ENCODE measurements around the gene ARHGEF12. TPM values are rescaled to one million over a fixed set of nuclear protein-coding genes. Genes with fewer than 3 reads are reported as not detected.

ARHGEF12 gene
- polyA plus RNA-seq, 3 donors: 0.25 to 0.87 (median 0.27) TPM

- no peaks in the 10 kb centered on the region for H3K36me3 Mint-ChIP-seq
- no peak overlapping the region for H3K4me3 ChIP-seq (replicated peaks in 1 of 3; ENCODE audit: low read depth in 2 of 3, low read length in 3 of 3)
- no peaks in the 10 kb centered on the region for H4K20me1 ChIP-seq (ENCODE audit: insufficient read depth, low read length)
- no peak overlapping the region for H3K9ac ChIP-seq (ENCODE audit: insufficient read depth, low read length, poor library complexity, severe bottlenecking)
- no peaks in the 10 kb centered on the region for H3K36me3 ChIP-seq (replicated peaks in 1 of 2; ENCODE audit: control insufficient read depth in 1 of 2, insufficient read depth in 2 of 2, low read length in 2 of 2)
- peaks cover 29 to 57% of the 10 kb centered on the region in 2 donors for H3K27me3 ChIP-seq (ENCODE audit: control insufficient read depth in 2 of 2, insufficient read depth in 2 of 2, low read length in 2 of 2)
- H3K4me1 ChIP-seq (ENCODE audit: control insufficient read depth in 1 of 2, insufficient read depth in 2 of 2, low read length in 2 of 2): no peaks in the 10 kb centered on the region
- no peak for DNase-seq
- H3K9me3 Mint-ChIP-seq: peaks cover 0 to 10% (median 4%) of the 10 kb centered on the region in 7 donors
- TF ChIP-seq CTCF (IDR thresholded peaks at IDR 0.05): no peak
- H3K4me2 ChIP-seq (replicated peaks; ENCODE audit: extremely low read depth, low read length, poor library complexity, severe bottlenecking): no peak overlapping the region
- H2AFZ ChIP-seq (ENCODE audit: insufficient read depth, low read depth, low read length, poor library complexity, severe bottlenecking): no peak overlapping the region
- no peaks in the 10 kb centered on the region for H3K79me2 ChIP-seq (ENCODE audit: insufficient read depth, low read length)
- H3K27ac ChIP-seq (ENCODE audit: low read depth in 1 of 2, low read length in 2 of 2): no peak overlapping the region
- peaks cover 7 to 46% (median 27%) of the 10 kb centered on the region in 3 donors for H3K27me3 Mint-ChIP-seq (ENCODE audit: low read depth in 3 of 3)
- H3K27ac Mint-ChIP-seq: no peak overlapping the region
- no peak overlapping the region for H3K4me3 Mint-ChIP-seq
- H3K4me1 Mint-ChIP-seq: no peaks in the 10 kb centered on the region
- intact Hi-C loops (cut with micrococcal nuclease): no loop called here
- no peaks in the 10 kb centered on the region for H3K9me3 ChIP-seq (replicated peaks in 1 of 2; ENCODE audit: control insufficient read depth in 1 of 2, insufficient read depth in 1 of 2, low read length in 2 of 2)
Observed at GRCh38 chr11:120391292-120391691, 55.1 kb downstream of the ARHGEF12 start.

GRCh38 chr11:120391854-120392253, 55.6 kb downstream of the ARHGEF12 start:
- Histone ChIP-seq H3K9ac (ENCODE audit: insufficient read depth, low read length, poor library complexity, severe bottlenecking) (no peak overlapping the region), H3K27ac (ENCODE audit: low read depth in 1 of 2, low read length in 2 of 2) (no peak overlapping the region), H2AFZ (ENCODE audit: insufficient read depth, low read depth, low read length, poor library complexity, severe bottlenecking) (no peak overlapping the region), H3K27me3 (ENCODE audit: control insufficient read depth in 2 of 2, insufficient read depth in 2 of 2, low read length in 2 of 2) (peaks cover 28 to 53% of the 10 kb centered on the region in 2 donors), H3K4me2 (replicated peaks; ENCODE audit: extremely low read depth, low read length, poor library complexity, severe bottlenecking) (no peak overlapping the region), H4K20me1 (ENCODE audit: insufficient read depth, low read length) (no peaks in the 10 kb centered on the region), H3K79me2 (ENCODE audit: insufficient read depth, low read length) (no peaks in the 10 kb centered on the region), H3K4me1 (ENCODE audit: control insufficient read depth in 1 of 2, insufficient read depth in 2 of 2, low read length in 2 of 2) (no peaks in the 10 kb centered on the region), H3K9me3 (replicated peaks in 1 of 2; ENCODE audit: control insufficient read depth in 1 of 2, insufficient read depth in 1 of 2, low read length in 2 of 2) (no peaks in the 10 kb centered on the region), H3K4me3 (replicated peaks in 1 of 3; ENCODE audit: low read depth in 2 of 3, low read length in 3 of 3) (no peak overlapping the region), H3K36me3 (replicated peaks in 1 of 2; ENCODE audit: control insufficient read depth in 1 of 2, insufficient read depth in 2 of 2, low read length in 2 of 2) (no peaks in the 10 kb centered on the region)
- H3K27me3 Mint-ChIP-seq (ENCODE audit: low read depth in 3 of 3): peaks cover 7 to 46% (median 27%) of the 10 kb centered on the region in 3 donors
- peak overlapping the region in 1 of 2 donors; percentile 47 for H3K4me3 Mint-ChIP-seq
- no peak for TF ChIP-seq CTCF (IDR thresholded peaks at IDR 0.05)
- no peak for DNase-seq
- H3K36me3 Mint-ChIP-seq: no peaks in the 10 kb centered on the region
- 100% methylated on average over 1 of the region's 1 CpG for WGBS (ENCODE audit: insufficient coverage)
- no peak overlapping the region for H3K27ac Mint-ChIP-seq
- no peaks in the 10 kb centered on the region for H3K4me1 Mint-ChIP-seq
- intact Hi-C loops (cut with micrococcal nuclease): no loop called here
- H3K9me3 Mint-ChIP-seq: peaks cover 0 to 10% (median 4%) of the 10 kb centered on the region in 7 donors
